Measurements from ENCODE around the gene FAM107B. TPM values are rescaled to one million over a fixed set of nuclear protein-coding genes. Genes with fewer than 3 reads are reported as not detected.

The FAM107B gene
- total and polyA plus RNA-seq, 4 donors: 24.9 to 58.1 (median 30.9) TPM

GRCh38 chr10:14606633-14607032 lies 168.1 kb downstream of the FAM107B start:
- no peak for DNase-seq (ENCODE audit: low spot score)
- H3K4me1 ChIP-seq (ENCODE audit: control insufficient read depth in 4 of 4, insufficient read depth in 4 of 4, low read length in 3 of 4): peaks cover 4 to 67% (median 41%) of the 10 kb centered on the region in 4 donors
- 93% methylated on average over 2 of the region's 2 CpGs for WGBS

More at GRCh38 chr10:14606633-14607032, 168.1 kb downstream of the FAM107B start:
- no peak overlapping the region for H3K9ac ChIP-seq (ENCODE audit: low read depth in 1 of 2, low read length in 2 of 2)
- TF ChIP-seq GABPA (IDR thresholded peaks at IDR 0.05 in 1 of 2, conservative IDR thresholded peaks at IDR 0.05 in 1 of 2) (no peak), JUND (IDR thresholded peaks at IDR 0.05) (no peak), FOXA1 (IDR thresholded peaks at IDR 0.05) (no peak), HNF4G (IDR thresholded peaks at IDR 0.05) (no peak), NR2F2 (IDR thresholded peaks at IDR 0.05) (no peak), RXRA (IDR thresholded peaks at IDR 0.05) (no peak), REST (IDR thresholded peaks at IDR 0.05) (no peak), YY1 (IDR thresholded peaks at IDR 0.05) (no peak), FOXA2 (IDR thresholded peaks at IDR 0.05) (no peak), RAD21 (IDR thresholded peaks at IDR 0.05) (no peak), MAX (IDR thresholded peaks at IDR 0.05) (no peak), TAF1 (conservative IDR thresholded peaks at IDR 0.05) (no peak), ATF3 (IDR thresholded peaks at IDR 0.05) (no peak), CTCF (IDR thresholded peaks at IDR 0.05; ENCODE audit: low read depth, low read length, missing input control) (no peak), EGR1 (IDR thresholded peaks at IDR 0.05; ENCODE audit: low read depth in 2 of 2) (no peak), ZBTB33 (IDR thresholded peaks at IDR 0.05) (no peak), HNF4A (conservative IDR thresholded peaks at IDR 0.05) (no peak), SP1 (IDR thresholded peaks at IDR 0.05) (no peak)
- no peak overlapping the region for H3K4me3 ChIP-seq (ENCODE audit: low read depth in 1 of 3, low read length in 3 of 3)
- no peaks in the 10 kb centered on the region for H3K9me3 ChIP-seq (ENCODE audit: control insufficient read depth in 4 of 4, low read length in 3 of 4)
- H3K27me3 ChIP-seq (ENCODE audit: control insufficient read depth in 4 of 4, insufficient read depth in 4 of 4, low read length in 3 of 4): no peaks in the 10 kb centered on the region
- no peaks in the 10 kb centered on the region for H3K36me3 ChIP-seq (ENCODE audit: control insufficient read depth in 4 of 4, insufficient read depth in 3 of 4, low read depth in 1 of 4, low read length in 3 of 4)
- no peak overlapping the region for H3K27ac ChIP-seq (ENCODE audit: low read depth in 1 of 2, low read length in 2 of 2)
